ENCODE results near the gene FRMD4B. TPM values are rescaled to one million over a fixed set of nuclear protein-coding genes. Genes with fewer than 3 reads are reported as not detected.

FRMD4B gene
- total RNA-seq, 1 experiment from 2014 or later: 0.90 TPM

DNA sequence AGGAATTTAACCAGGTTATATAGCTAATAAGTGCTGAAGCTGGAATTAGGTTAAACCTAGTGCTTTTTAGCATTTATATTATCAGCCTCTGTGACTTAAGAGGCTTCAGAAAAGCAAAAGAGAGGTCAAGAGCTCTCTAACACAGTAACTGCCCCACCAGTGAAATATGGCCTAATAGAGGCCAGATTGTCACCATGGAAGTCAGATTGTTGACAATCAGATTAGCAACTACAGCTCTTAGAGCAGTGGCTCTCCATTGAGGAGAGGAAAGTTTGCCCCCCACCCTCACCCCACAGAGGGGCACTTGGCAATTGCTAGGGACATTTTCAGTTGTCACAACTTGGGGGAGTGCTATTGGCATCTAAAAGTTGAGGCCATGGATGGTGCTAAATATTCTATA, 240.2 kb downstream of the FRMD4B start:
- Histone ChIP-seq H3K36me3 (ENCODE audit: control insufficient read depth, insufficient read depth, low read length) (no peaks in the 10 kb centered on the region), H3K4me1 (ENCODE audit: control insufficient read depth, insufficient read depth, low read length) (no peaks in the 10 kb centered on the region), H3K27me3 (ENCODE audit: control insufficient read depth, insufficient read depth, low read length) (no peaks in the 10 kb centered on the region), H3K27ac (ENCODE audit: low read length) (no peak overlapping the region), H3K9me3 (ENCODE audit: control insufficient read depth, insufficient read depth, low read depth, low read length) (no peaks in the 10 kb centered on the region), H3K4me3 (ENCODE audit: low read depth in 2 of 2, low read length in 2 of 2) (no peak overlapping the region)
- intact Hi-C loops (cut with micrococcal nuclease; ENCODE audit: unreplicated experiment) (no loop called here), in situ Hi-C loops (cut with HindIII; ENCODE audit: low pct_unique_long_range_greater_than_20kb, low sequenced_read_pairs) (no loop called here)
- POLR2A ChIA-PET: no interaction called here
- ATAC-seq (no peak), DNase-seq (ENCODE audit: low read depth, low spot score) (no peak)
- CTCF ChIA-PET: no interaction called here
- no peak for TF ChIP-seq POLR2AphosphoS5 (IDR thresholded peaks at IDR 0.05; ENCODE audit: low read depth, low read length)
- no peak for TF ChIP-seq TCF7L2 (IDR thresholded peaks at IDR 0.05; ENCODE audit: low read depth, low read length)
- TF ChIP-seq, protein P1, sequence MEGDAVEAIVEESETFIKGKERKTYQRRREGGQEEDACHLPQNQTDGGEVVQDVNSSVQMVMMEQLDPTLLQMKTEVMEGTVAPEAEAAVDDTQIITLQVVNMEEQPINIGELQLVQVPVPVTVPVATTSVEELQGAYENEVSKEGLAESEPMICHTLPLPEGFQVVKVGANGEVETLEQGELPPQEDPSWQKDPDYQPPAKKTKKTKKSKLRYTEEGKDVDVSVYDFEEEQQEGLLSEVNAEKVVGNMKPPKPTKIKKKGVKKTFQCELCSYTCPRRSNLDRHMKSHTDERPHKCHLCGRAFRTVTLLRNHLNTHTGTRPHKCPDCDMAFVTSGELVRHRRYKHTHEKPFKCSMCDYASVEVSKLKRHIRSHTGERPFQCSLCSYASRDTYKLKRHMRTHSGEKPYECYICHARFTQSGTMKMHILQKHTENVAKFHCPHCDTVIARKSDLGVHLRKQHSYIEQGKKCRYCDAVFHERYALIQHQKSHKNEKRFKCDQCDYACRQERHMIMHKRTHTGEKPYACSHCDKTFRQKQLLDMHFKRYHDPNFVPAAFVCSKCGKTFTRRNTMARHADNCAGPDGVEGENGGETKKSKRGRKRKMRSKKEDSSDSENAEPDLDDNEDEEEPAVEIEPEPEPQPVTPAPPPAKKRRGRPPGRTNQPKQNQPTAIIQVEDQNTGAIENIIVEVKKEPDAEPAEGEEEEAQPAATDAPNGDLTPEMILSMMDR (IDR thresholded peaks at IDR 0.05): no peak
- TF ChIP-seq SIN3A (IDR thresholded peaks at IDR 0.05; ENCODE audit: borderline replicate concordance, insufficient read depth, low read depth, low read length): no peak
- TF ChIP-seq, protein P2, sequence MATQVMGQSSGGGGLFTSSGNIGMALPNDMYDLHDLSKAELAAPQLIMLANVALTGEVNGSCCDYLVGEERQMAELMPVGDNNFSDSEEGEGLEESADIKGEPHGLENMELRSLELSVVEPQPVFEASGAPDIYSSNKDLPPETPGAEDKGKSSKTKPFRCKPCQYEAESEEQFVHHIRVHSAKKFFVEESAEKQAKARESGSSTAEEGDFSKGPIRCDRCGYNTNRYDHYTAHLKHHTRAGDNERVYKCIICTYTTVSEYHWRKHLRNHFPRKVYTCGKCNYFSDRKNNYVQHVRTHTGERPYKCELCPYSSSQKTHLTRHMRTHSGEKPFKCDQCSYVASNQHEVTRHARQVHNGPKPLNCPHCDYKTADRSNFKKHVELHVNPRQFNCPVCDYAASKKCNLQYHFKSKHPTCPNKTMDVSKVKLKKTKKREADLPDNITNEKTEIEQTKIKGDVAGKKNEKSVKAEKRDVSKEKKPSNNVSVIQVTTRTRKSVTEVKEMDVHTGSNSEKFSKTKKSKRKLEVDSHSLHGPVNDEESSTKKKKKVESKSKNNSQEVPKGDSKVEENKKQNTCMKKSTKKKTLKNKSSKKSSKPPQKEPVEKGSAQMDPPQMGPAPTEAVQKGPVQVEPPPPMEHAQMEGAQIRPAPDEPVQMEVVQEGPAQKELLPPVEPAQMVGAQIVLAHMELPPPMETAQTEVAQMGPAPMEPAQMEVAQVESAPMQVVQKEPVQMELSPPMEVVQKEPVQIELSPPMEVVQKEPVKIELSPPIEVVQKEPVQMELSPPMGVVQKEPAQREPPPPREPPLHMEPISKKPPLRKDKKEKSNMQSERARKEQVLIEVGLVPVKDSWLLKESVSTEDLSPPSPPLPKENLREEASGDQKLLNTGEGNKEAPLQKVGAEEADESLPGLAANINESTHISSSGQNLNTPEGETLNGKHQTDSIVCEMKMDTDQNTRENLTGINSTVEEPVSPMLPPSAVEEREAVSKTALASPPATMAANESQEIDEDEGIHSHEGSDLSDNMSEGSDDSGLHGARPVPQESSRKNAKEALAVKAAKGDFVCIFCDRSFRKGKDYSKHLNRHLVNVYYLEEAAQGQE (IDR thresholded peaks at IDR 0.05; ENCODE audit: insufficient read depth in 1 of 2, low read depth in 2 of 2, low read length in 1 of 2): no peak
- no TSS peak for BruUV-seq (replicated peaks)

DNA sequence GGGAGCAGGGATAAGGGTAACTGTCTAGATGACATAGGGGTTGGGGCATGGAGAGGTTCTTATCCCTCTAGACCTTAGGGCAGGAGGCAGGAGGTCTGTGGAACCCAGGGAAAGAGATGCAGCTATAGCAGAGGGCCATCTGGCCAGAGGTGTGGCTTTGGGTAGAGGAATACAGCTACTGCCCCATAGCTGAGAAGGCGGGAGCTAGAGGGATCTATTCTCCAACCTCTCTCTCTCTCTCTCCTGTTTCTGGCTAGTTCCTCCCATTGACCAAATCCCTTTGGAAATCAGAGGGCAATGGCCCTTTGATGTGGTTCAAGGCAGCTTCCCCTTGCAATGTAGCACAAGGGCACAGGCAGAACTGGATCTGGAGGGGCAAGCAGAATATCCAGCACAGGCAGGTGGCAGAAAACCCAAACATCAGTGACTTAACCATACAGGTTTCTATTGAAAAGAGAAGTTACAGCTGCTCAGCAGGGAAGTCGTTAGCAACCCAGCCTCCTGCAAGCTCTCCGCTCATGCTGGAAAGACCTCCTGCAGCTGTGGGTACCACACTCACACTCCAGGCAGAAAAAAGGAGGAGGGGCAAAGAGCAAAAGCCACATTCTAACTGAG, 241.2 kb downstream of the FRMD4B start:
- Histone ChIP-seq H3K36me3 (ENCODE audit: control insufficient read depth, insufficient read depth, low read length) (no peaks in the 10 kb centered on the region), H3K4me3 (ENCODE audit: low read depth in 2 of 2, low read length in 2 of 2) (no peak overlapping the region), H3K27me3 (ENCODE audit: control insufficient read depth, insufficient read depth, low read length) (no peaks in the 10 kb centered on the region), H3K9me3 (ENCODE audit: control insufficient read depth, insufficient read depth, low read depth, low read length) (no peaks in the 10 kb centered on the region), H3K27ac (ENCODE audit: low read length) (no peak overlapping the region), H3K4me1 (ENCODE audit: control insufficient read depth, insufficient read depth, low read length) (no peaks in the 10 kb centered on the region)
- no peak for TF ChIP-seq TCF7L2 (IDR thresholded peaks at IDR 0.05; ENCODE audit: low read depth, low read length)
- no peak for TF ChIP-seq POLR2AphosphoS5 (IDR thresholded peaks at IDR 0.05; ENCODE audit: low read depth, low read length)
- no peak for TF ChIP-seq SIN3A (IDR thresholded peaks at IDR 0.05; ENCODE audit: borderline replicate concordance, insufficient read depth, low read depth, low read length)
- TF ChIP-seq, protein P1 (IDR thresholded peaks at IDR 0.05): no peak
- TF ChIP-seq, protein P2 (IDR thresholded peaks at IDR 0.05; ENCODE audit: insufficient read depth in 1 of 2, low read depth in 2 of 2, low read length in 1 of 2): no peak
- POLR2A ChIA-PET: no interaction called here
- intact Hi-C loops (cut with micrococcal nuclease; ENCODE audit: unreplicated experiment): no loop called here
- BruUV-seq (replicated peaks): no TSS peak
- CTCF ChIA-PET: no interaction called here
- in situ Hi-C loops (cut with HindIII; ENCODE audit: low pct_unique_long_range_greater_than_20kb, low sequenced_read_pairs): no loop called here
- no peak for ATAC-seq
- no peak for DNase-seq (ENCODE audit: low read depth, low spot score)
